HG02970 (cell line): ENCODE data around the gene DPAGT1.
"Not testable (repeated sequence)": the region's sequence is repeated elsewhere in the genome, so short reads cannot be mapped to it uniquely, and the experiment has no call there.

Source experiments
- ATAC-seq: cut with Tn5 transposase; IDR thresholded peaks from one replicate; pipeline ENCODE4 v1.9.1; 2021; ENCODE audit warnings: mild to moderate bottlenecking, moderate library complexity, moderate number of reproducible peaks; ENCODE audit not compliant: unreplicated experiment, low FRiP score

Gene DPAGT1

DNA sequence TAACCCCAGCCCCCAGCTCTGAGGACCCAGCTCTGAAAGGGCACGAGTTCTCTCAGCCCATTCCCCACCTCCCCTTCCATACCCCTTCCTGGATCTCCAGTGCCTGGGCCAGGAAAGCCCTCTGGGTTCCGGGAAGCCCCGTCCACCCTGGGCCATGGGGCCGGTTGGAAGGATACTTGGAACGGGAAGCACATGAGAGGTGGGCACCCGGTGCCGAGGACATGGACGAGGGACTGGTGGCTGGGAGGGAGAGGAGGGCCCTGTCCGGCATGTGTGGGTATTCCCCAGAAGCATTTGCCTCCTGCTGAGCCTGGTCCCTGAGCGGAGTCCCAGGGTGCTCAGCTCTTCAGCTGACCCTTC lies 14.6 kb upstream of the DPAGT1 start:
- no peak for ATAC-seq

DNA sequence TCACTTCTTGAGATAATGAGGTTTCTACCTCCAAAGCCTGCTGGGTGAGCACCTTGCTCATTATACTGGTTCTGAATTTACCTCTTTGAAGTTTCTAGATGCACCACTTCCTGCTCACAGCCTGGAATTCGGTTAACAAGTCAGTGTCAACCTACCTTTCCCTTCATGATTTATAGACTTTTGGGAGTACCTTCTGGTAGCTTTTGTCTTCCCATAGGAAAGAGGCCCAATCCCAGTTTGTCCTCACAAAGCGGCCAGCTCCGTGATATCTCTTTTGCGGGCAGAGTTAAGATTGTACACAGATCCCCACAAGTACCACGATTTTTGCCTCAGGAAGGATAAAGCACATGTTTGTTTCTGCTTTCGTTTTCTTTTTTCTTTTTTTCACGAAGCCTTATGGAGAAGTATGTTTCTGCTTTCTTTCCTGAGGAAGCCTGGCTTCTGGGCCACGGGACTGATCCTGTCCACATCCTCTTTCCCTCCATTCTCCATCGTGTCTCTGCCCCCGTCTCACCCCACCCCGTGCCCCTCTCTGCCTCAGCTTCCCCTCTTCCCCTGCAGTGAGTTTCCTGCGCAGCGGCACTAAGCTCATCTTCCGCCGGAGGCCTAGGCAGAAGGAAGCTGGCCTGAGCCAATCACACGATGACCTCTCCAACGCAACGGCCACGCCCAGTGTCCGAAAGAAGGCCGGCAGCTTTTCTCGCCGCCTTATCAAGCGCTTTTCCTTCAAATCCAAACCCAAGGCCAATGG lies 14.0 kb upstream of the DPAGT1 start:
- ATAC-seq, result no peak

DNA sequence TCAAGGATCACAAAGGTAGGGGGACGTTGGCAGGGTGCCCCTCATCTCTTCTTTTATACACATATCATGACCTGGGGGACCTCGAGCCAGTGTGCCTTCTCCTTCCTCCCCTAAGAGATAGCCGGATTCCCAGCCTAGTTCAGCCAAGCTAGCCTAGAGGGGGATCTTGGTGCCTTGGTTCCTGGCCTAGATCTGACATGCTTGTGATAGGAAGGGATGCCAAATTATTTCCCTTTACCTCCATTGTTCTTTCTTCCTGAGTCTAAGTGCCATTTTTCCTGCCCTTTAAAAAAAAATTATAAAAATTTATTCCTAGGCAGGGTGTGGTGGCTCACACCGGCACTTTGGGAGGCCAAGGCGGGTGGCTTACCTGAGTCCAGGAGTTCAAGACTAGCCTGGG lies 12.7 kb upstream of the DPAGT1 start:
- no peak for ATAC-seq

DNA sequence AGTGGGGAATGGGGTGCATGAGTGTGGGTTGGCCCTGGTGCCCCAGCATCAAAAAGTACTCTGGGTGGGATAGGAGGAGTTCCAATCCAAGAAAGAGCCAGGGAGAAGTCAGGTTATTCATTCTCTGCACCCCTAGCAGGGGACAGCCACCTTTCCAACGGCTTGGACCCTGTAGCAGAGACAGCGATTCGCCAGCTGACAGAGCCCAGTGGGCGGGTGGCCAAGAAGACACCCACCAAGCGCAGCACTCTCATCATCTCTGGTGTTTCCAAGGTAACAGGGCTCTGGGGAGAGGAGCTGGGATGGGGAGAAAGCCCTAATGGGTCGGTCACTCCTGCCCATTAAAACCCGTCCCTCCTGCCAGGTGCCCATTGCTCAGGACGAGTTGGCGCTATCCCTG lies 12.1 kb upstream of the DPAGT1 start:
- no peak for ATAC-seq

DNA sequence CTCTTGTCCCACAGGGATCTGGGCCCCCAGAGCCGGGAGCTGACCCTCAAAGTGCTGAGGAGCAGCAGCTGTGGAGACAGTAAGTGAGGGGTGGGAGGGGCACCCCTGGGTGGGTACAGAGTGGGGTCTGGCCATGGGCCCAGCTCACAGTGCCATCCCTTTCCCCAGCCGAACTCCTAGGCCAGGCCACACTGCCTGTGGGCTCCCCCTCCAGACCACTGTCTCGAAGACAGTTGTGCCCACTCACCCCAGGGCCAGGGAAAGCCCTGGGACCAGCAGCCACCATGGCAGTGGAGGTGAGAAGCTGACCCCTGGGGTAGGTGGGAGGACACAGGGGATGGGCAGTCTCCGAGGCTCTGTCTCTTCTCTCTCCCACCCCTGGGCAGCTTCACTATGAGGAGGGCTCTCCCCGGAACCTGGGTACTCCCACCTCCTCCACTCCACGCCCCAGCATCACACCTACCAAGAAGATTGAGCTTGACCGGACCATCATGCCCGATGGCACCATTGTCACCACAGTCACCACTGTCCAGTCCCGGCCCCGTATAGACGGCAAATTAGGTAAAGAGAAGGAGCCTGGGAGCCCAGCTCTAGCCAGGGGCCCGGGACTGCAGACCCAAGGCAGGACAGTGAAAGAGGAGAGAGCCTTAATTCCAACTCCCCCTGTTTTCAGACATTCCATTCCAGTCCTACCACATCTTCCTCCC lies 10.8 kb upstream of the DPAGT1 start:
- ATAC-seq, result no peak

DNA sequence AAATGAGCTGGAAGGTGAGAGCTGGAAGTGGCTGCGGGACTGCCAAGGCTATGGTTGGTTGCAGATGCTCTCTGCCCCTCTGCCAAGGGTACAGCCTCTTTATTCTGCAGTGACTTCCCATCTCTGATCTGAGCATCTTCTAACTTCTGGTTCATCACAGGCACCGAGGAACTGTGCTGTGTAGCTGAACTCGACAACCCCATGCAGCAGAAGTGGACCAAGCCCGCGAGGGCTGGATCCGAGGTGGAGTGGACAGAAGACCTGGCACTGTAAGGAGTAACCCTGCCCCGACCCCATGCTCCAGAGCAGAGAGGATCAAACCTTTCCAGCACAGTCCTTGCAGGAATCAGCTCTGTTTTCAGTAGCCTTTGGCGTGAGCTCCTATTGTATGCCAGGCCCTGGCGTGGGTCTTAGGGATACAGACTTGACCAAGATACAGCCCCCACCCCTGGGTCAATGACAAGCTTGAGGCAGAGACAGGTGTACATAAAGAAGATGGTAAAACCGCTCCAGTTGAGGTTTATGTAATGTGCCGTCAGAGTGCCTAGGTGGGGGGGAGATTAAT lies 9.8 kb upstream of the DPAGT1 start:
- no peak for ATAC-seq

DNA sequence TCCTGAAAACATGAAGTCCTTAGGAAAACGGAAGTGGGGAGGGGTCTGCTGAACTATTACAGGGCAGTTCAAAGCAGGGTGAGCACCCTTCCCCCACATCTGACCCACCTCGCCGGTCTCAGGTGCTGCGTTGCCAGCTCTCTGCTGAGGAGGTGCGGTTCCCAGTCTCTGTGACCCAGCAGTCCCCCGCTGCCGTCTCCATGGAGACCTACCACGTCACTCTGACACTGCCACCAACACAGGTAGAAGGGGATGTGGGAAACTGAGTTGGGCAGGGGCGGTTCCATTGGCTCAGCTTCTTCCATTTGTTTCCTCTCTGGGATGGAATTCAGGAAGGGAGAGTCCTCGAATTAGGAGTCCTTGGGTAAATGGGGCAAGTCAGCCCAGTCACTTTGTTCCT lies 8.8 kb upstream of the DPAGT1 start:
- no peak for ATAC-seq

DNA sequence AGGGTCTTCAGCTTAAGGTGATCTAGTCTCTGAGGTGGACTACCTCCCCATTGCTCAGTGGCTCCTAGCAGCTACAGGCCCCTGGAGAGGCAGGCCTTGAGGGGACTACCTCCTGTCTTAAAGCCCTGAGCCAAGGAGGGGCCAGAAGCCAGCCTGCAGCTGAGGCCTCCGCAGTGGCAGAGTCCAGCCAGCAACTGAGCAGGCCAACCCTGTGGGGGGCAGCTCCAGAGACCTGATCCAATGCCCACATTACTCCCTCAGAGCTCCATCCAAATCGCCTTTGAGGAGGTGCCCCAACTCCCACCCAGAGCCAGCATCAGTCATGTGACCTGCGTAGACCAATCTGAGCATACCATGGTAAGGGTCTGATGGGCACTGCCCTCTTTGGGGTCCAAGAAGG lies 8.2 kb upstream of the DPAGT1 start:
- no peak for ATAC-seq

DNA sequence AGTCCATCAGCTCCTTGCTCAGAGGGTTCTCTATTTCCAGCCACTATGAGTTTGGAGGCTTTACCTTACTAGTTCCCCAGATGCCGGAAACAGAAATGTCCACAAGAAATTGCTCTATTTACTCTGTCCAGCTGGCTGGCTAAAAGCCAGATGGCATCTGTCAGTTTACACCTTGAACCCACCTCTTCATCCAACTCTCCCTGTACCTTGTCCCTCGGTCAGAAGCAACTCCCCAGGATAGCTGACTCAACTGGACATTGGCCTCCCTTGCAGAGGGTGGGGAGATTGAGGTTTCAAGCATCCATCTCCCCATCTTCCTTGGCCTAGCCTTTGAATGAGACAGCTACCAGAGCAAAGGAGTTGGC lies 7.2 kb upstream of the DPAGT1 start:
- no peak for ATAC-seq

DNA sequence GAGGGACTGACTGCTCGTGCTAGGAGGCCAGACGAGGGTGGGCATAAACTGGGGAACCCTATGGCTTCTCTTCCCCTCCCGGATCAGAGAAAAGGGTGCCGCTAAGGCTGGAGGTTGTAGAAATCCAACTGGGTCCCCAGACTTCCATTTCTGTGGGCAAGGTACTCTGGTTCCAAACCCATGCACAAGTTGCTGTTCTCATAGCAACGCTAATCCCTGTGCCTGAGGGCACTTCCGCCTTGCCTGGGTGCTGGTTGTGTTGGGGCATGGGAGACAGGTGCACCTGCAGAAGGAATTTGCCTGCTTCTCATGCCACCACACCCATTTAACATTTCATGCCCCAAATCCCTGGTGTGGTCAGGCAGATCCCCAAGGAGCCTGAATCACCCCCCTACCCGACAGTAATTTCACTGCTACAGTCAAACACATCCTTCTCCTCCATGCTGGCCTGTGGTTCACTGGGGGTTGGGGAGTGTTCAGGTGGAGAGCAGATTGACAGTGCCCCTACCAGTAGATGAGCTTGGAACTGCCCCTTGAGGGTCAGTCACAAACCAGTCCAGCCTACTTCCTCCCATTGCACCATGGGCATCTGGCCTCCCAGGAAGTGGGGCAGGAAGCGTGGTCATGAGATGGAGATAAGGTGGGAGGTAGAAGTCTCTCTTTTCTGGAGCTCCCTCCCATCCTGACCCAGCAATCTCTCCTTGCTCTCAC lies 6.6 kb upstream of the DPAGT1 start:
- ATAC-seq, result no peak

DNA sequence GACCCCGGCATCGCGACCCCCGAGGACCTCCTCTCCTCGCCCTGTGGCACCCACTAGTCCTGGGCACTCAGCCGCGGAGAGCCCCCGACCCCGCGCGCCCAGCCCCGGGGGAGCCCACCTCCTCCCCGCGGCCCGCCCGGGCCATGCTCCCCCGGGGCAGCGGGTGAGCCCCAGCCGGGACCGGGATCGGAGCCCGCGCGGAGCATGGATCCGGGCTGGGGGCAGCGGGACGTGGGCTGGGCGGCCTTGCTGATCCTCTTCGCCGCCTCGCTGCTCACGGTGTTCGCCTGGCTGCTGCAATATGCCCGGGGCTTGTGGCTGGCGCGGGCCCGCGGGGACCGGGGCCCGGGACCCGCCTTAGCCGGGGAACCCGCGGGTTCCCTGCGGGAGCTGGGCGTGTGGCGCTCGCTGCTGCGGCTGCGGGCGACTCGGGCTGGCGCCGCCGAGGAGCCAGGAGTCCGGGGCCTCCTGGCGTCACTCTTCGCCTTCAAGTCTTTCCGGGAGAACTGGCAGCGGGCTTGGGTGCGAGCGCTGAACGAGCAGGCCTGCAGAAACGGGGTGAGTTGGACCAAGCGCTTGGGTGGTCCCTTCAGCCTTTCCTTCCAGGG lies 6.0 kb upstream of the DPAGT1 start:
- peak; percentile 25 for ATAC-seq

DNA sequence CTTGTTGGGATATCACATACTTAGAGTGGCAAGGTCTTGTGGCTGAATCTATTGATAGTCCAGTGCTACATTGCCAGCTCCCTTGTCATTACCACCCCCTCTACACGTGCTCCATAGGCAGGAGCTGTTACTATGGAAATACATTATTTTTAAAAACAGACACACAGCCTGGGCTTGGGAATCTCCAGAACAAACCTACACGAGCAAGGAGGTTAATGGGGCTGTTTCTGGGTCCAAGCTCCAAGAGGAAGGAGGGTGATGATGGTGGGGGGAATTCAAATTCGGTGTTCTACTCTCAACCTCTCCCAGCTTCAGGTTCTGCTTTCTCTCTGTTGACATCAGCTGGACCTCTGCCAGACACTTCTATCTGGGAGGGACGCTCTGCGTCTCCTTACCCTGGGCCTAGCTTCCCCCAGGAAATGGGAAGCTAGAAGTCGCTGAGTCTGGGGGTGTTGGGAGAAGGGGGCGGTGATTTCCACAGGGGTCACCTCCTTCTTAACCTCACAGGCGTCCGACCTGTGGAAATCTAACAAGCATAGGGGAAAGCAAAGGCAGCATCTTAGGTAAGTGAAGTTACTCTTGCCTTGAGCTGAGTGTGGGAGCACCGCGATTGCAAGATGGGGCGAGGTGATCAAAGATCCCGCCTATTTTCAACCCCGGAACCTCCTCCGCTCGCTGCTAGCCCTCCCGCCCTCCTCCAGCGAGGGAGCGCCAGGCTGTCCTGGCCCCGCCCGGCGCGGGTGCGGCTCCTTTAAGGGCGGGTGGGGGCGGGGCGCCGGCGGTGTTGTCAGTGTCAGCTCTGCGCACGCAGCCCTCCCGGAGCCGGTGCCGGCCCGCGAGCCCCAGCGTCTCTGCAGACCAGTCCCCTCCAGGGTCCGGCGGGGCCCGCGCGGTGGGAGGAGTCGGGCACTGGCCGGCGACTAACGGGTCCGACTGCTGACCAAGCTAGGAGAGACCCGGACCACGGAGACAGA lies 5.2 kb upstream of the DPAGT1 start, which contains the start of gene C2CD2L:
Gene C2CD2L, plus strand, starts transcription at position 781 of the 974 bp plus-strand sequence. CDS start 398 bp downstream, outside the sequence.
- peak; percentile 57 for ATAC-seq

DNA sequence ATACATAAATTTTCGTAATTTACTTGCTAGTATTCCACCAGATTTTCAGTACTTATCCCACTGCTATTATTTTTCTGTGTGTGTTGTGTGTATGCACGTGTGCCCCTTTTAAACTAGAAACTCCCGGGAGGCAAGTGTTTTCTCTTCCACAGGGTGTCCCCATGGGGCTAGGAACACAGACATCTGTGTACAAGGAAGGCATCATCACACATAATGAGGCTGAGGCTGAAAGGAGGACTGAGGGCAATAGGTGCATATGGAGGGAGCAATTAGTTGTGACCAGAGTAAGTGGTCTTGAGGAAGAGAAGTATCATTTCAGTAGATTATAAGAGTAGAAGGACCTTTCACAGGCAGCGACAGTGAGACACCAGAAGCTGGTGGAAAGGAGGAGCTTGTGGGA lies 2.1 kb upstream of the DPAGT1 start:
- no peak for ATAC-seq

DNA sequence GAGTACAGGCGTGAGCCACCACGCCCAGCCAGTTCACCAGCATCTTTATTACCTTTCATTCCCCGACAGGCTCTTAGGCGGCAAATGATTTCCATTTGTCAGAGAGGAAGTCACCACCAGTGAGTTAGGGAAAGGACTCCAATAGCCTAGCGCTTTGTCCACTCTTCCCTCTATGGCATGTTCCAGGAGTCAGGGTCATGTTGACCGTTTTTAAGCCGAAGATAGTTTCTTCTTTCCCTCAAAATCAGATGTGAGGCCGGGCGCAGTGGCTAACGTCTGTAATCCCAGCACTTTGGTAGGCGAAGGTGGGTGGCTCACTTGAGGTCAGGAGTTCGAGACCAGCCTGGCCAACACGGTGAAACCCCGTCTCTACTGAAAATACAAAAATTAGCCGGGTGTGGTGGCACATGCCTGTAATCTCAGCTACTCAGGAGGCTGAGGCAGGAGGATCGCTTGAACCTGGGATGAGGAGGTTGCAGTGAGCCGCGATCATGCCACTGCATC lies 1.6 kb upstream of the DPAGT1 start:
- ATAC-seq, result not testable (repeated sequence)

DNA sequence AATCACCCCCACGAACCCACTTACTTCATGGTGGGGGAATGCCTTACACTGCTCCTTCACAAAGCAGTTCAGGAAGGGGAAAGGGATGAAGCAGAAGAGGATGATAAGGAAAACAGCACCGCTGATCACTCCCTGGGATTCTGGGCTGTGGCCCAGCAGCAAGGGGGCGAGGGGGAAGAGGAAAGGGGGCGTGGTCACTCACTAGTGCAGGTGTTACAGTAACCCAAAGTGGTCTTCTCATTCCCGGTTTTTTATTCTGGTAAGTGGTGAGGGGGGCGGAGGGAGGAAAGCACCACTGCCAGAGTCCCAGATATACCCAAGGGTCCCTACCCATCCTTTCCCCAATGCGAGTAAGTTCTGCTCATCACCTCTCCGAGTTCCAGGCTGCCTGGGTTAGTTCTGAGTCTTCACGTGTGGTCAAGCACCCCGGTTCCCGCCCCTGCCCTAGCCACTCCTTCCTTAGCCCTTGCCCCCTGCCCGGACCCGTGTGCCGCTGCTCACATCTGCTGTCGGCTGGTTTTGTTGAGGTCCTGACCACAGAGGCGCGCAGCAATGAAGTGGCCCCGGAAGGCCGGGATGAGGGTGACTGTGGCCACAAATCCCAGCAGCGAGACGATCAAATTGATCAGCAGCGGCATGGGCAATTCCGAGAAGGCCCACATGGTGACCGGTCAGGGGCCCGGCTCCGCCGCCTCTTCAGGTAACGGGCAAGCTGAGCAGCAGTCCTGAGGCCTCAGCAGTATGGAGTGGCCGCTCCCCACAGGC lies 477 bp downstream of the DPAGT1 start:
- ATAC-seq, result no peak

DNA sequence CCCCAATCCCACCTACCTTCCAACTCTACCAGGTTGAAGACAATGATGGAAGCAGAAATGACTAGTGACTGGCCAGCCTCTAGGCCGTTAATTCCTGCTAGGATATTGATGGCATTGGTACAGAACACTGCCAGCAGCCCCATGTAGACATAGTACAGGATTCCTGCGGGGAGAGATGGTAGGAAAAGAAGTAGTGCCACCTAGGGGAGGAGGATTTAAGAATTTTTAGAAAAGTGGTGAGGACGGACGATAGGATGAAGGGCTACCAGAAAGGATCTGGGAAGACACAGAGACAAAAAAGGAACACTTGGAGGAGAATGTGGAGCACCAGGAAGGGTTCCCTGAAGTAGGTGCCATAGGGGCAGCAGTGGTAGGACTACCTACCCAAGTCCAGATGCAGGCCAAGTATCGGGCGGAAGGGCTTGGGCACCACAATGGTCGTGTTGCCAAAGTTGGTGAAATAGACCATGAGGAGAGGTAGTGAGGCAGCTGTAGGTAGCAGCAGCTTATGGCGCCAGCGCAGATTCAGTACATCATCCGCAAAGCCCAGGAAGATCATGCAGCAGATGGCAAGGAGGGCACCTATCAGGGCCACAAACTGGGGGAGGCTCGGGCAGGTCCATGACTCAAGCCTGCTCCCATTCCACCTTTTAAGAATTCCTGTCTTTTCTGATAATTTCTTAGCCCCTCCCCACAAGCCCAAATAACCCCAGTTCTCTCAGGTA lies 1.2 kb downstream of the DPAGT1 start:
- no peak for ATAC-seq

DNA sequence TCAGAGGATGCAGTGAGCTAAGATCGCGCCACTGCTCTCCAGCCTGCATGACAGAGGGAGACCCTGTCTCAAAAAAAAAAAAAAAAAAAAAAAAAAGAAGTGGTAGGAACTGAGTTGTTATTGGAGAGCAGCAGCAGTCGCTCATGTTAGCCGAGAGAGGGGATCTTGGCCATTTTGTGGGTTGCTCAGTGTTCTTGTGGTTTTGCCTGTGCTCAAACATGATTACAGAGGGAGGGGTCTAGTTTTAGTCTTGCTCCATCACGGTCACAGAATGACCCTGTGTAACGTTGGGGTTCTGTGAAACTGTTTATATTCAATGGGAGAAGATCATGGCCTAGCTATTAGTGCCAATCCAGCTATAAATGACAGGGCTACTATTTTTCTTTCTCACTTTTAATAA lies 1.9 kb downstream of the DPAGT1 start:
- no peak for ATAC-seq
